Smooth muscle cell (in vitro differentiated cells): ENCODE data around the gene DNAH11. TPM values are rescaled to one million over a fixed set of nuclear protein-coding genes. Genes with fewer than 3 reads are reported as not detected.

ENCODE experiments used
- DNase-seq: peaks from one replicate; lab custom pipeline; 2025; ENCODE audit not compliant: unreplicated experiment; lab: John Stamatoyannopoulos, UW
- H2AFZ ChIP-seq: fragments of 200-600 bp; sonication (generic); 2 replicates; pipeline ENCODE4 v1.6.0; 2016; ENCODE audit warnings: antibody characterized with exemption, low read depth, mild to moderate bottlenecking
- H3F3A ChIP-seq: fragments of 200-600 bp; sonication (generic); 2 replicates; pipeline ENCODE4 v1.6.0; 2017; ENCODE audit warnings: antibody characterized with exemption, low read depth
- H3K27ac ChIP-seq: fragments of 200-600 bp; sonication (generic); 2 replicates; pipeline ENCODE4 v1.5.1; 2016; ENCODE audit warnings: low read depth, mild to moderate bottlenecking
- H3K27me3 ChIP-seq: fragments of 200-600 bp; sonication (generic); 2 replicates; pipeline ENCODE4 v1.6.1; 2016; ENCODE audit warnings: low read depth, mild to moderate bottlenecking
- H3K36me3 ChIP-seq: fragments of 200-600 bp; sonication (generic); 2 replicates; pipeline ENCODE4 v1.5.1; 2016; ENCODE audit warnings: low read depth
- H3K4me1 ChIP-seq: fragments of 200-600 bp; sonication (generic); 2 replicates; pipeline ENCODE4 v1.5.1; 2016; ENCODE audit warnings: low read depth
- H3K4me2 ChIP-seq: fragments of 200-600 bp; sonication (generic); 2 replicates; pipeline ENCODE4 v1.6.0; 2016; ENCODE audit warnings: mild to moderate bottlenecking
- H3K4me3 ChIP-seq: fragments of 200-600 bp; sonication (generic); 2 replicates; pipeline ENCODE4 v1.5.1; 2016; ENCODE audit warnings: mild to moderate bottlenecking
- H3K79me2 ChIP-seq: fragments of 200-600 bp; sonication (generic); 2 replicates; pipeline ENCODE4 v1.6.0; 2016; ENCODE audit warnings: low read depth, mild to moderate bottlenecking
- H3K9ac ChIP-seq: fragments of 200-600 bp; sonication (generic); 2 replicates; pipeline ENCODE4 v1.6.0; 2016; ENCODE audit warnings: low read depth
- H3K9me3 ChIP-seq: fragments of 200-600 bp; sonication (generic); replicated peaks from 2 replicates; pipeline ENCODE4 v1.5.1; 2016; ENCODE audit warnings: low read depth
- H4K20me1 ChIP-seq: fragments of 200-600 bp; sonication (generic); 2 replicates; pipeline ENCODE4 v1.6.0; 2016; ENCODE audit warnings: low read depth
- WGBS: methylation state at CpG from one replicate; pipeline ENCODE4 v1.1.7; 2016; ENCODE audit warnings: low lambda C conversion rate; 5-methylcytosine and 5-hydroxymethylcytosine counted together
- polyA plus RNA-seq: library from polyadenylated mRNA; unstranded; fragments of >200 nt; fragmentation: Nextera tagmentation; extraction: Ambion mirVana; gene quantifications from 2 replicates; pipeline ENCODE4 v1.2.1, GENCODE V29; 2016
- total RNA-seq: library from RNA; depleted of rRNA; stranded (reverse); fragments of >200 nt; gene quantifications from 2 replicates; pipeline ENCODE4 v1.2.3, GENCODE V29; 2014
- TF ChIP-seq, protein P1 (sequence below): fragments of 200-600 bp; sonication (generic); IDR thresholded peaks from 2 replicates; pipeline ENCODE4 v1.5.1; 2017; ENCODE audit warnings: borderline replicate concordance, mild to moderate bottlenecking, antibody characterized with exemption; ENCODE audit not compliant: insufficient read depth, poor library complexity, severe bottlenecking

DNAH11 gene
- total and polyA plus RNA-seq, 2 experiments from 2014 or later: 0.22 to 0.63 TPM

DNA sequence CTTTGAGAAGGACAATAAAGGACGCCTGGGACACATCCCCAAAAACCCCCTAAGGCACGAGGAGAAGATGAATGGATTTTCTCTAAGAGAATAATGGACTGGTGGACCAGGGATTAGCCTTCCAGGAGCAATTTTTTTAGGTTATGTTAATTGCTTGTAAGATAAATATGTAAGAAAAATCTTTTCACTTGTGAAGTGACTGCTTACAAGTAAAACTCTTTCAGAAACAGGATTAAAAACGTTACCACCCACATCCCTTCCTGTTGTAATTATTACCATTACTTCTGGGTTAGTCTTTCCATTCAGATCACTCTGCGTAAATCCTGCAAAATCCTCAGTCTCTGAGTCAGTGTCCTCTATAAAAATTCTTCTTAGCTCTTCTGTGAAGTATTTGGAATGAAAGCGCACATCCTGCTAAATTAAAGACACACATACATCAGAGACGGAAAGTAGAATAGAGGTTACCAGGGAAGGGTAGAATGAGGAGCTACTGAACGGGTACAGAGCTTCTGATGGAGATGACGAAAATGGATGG, 368.6 kb downstream of the DNAH11 start:
- Histone ChIP-seq H4K20me1 (no peaks in the 10 kb centered on the region), H3F3A (no peaks in the 10 kb centered on the region), H3K27me3 (no peaks in the 10 kb centered on the region), H3K4me3 (no peak overlapping the region), H3K9me3 (no peaks in the 10 kb centered on the region), H3K4me1 (peaks cover 5% of the 10 kb centered on the region), H2AFZ (no peak overlapping the region), H3K79me2 (no peaks in the 10 kb centered on the region), H3K36me3 (no peaks in the 10 kb centered on the region), H3K27ac (peak overlapping the region; percentile 51), H3K9ac (no peak overlapping the region), H3K4me2 (peak overlapping the region; percentile 22)
- WGBS: 24% methylated on average over 8 of the region's 8 CpGs
- TF ChIP-seq, protein P1, sequence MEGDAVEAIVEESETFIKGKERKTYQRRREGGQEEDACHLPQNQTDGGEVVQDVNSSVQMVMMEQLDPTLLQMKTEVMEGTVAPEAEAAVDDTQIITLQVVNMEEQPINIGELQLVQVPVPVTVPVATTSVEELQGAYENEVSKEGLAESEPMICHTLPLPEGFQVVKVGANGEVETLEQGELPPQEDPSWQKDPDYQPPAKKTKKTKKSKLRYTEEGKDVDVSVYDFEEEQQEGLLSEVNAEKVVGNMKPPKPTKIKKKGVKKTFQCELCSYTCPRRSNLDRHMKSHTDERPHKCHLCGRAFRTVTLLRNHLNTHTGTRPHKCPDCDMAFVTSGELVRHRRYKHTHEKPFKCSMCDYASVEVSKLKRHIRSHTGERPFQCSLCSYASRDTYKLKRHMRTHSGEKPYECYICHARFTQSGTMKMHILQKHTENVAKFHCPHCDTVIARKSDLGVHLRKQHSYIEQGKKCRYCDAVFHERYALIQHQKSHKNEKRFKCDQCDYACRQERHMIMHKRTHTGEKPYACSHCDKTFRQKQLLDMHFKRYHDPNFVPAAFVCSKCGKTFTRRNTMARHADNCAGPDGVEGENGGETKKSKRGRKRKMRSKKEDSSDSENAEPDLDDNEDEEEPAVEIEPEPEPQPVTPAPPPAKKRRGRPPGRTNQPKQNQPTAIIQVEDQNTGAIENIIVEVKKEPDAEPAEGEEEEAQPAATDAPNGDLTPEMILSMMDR: no peak
- no peak for DNase-seq

- Histone ChIP-seq H3K27me3 (no peaks in the 10 kb centered on the region), H3K9ac (no peak overlapping the region), H3K4me2 (peak overlapping the region; percentile 22), H2AFZ (no peak overlapping the region), H3K27ac (peak overlapping the region; percentile 51), H3K36me3 (no peaks in the 10 kb centered on the region), H3K4me3 (no peak overlapping the region), H3K4me1 (peaks cover 14% of the 10 kb centered on the region), H3F3A (no peaks in the 10 kb centered on the region), H3K9me3 (no peaks in the 10 kb centered on the region), H4K20me1 (no peaks in the 10 kb centered on the region), H3K79me2 (no peaks in the 10 kb centered on the region)
- DNase-seq: no peak
- TF ChIP-seq, protein P1: no peak
- WGBS: 56% methylated on average over 7 of the region's 7 CpGs
Measured at GRCh38 chr7:21912305-21912704, 369.5 kb downstream of the DNAH11 start.

- H3K9ac ChIP-seq: no peak overlapping the region
- H3K4me1 ChIP-seq: peaks cover 22% of the 10 kb centered on the region
- no peaks in the 10 kb centered on the region for H3K27me3 ChIP-seq
- no peak overlapping the region for H3K4me2 ChIP-seq
- WGBS: 94% methylated on average over 8 of the region's 8 CpGs
- H4K20me1 ChIP-seq: no peaks in the 10 kb centered on the region
- H3K27ac ChIP-seq: no peak overlapping the region
- H2AFZ ChIP-seq: no peak overlapping the region
- TF ChIP-seq, protein P1: no peak
- H3K36me3 ChIP-seq: no peaks in the 10 kb centered on the region
- no peak overlapping the region for H3K4me3 ChIP-seq
- no peaks in the 10 kb centered on the region for H3K9me3 ChIP-seq
- DNase-seq: no peak
- no peaks in the 10 kb centered on the region for H3F3A ChIP-seq
- H3K79me2 ChIP-seq: no peaks in the 10 kb centered on the region
Measured at GRCh38 chr7:21912931-21913780, 370.3 kb downstream of the DNAH11 start.
